ENCODE results near the gene KRABD2.

The KRABD2 gene

DNA sequence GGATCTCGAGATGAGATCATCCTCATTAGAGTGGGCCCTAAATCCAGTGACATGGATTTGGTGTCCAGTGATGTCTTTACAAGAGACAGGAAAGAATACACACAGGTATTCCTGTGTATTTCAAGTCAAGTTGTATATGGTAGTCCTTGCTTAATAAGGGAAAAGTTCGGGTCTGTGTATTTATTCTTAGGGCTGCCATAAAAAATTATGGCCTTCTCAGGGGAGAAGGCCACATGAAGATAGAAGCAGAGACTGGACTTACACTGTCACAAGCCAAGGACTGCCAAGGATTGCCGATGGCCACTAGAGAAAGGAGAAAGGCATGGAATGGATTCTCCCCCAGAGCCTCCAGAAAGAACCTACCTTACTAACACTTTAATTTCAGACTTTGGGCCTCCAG is 8.3 kb downstream of the KRABD2 start:
- intact Hi-C loops (cut with micrococcal nuclease) = no loop called here
- POLR2A ChIA-PET = no interaction called here
- Histone ChIP-seq H3K27me3 (ENCODE audit: insufficient read depth, low read length) (no peaks in the 10 kb centered on the region), H3K27ac (ENCODE audit: low read depth, low read length) (no peak overlapping the region), H4K20me1 (ENCODE audit: insufficient read depth) (no peaks in the 10 kb centered on the region), H3K4me2 (ENCODE audit: low read length) (no peak overlapping the region), H3K4me3 (replicated peaks in 1 of 2; ENCODE audit: low read depth in 1 of 2, low read length in 2 of 2) (no peak overlapping the region), H3K36me3 (ENCODE audit: control insufficient read depth in 1 of 2, insufficient read depth in 2 of 2, low read length in 2 of 2) (0 out of 4 replicates have a peak, but pooled peaks cover 0 to 2% of the 10 kb centered on the region in 2 experiments), H3K79me2 (ENCODE audit: insufficient read depth, low read length) (no peaks in the 10 kb centered on the region), H3K4me1 (ENCODE audit: control insufficient read depth in 1 of 2, insufficient read depth in 2 of 2, low read length in 2 of 2) (peaks cover 0 to 3% of the 10 kb centered on the region in 2 experiments; a peak in 1 of 4 replicates), H3K9me2 (ENCODE audit: insufficient read depth) (no peaks in the 10 kb centered on the region), H3K9me3 (ENCODE audit: control insufficient read depth in 1 of 2, insufficient read depth in 1 of 2, low read depth in 1 of 2, low read length in 2 of 2) (no peaks in the 10 kb centered on the region), H3K9ac (ENCODE audit: low read length) (no peak overlapping the region), H2AFZ (ENCODE audit: low read depth, low read length, poor library complexity, severe bottlenecking) (no peak overlapping the region)
- BruUV-seq (replicated peaks) = no TSS peak
- CTCF ChIA-PET = no interaction called here
- ATAC-seq = no peak
- RAD21 ChIA-PET (ENCODE audit: low non-redundant PET in 1 of 2, low total read pairs in 2 of 2, uncharacterized antibody in 2 of 2, unreplicated experiment in 2 of 2) = no interaction called here
- TF ChIP-seq FOSL1 (IDR thresholded peaks at IDR 0.05; ENCODE audit: low read depth) = no peak
- TF ChIP-seq POLR2AphosphoS5 (IDR thresholded peaks at IDR 0.05; ENCODE audit: low read depth, low read length) = no peak
- no peak for TF ChIP-seq ELF1 (IDR thresholded peaks at IDR 0.05; ENCODE audit: borderline replicate concordance, low read depth)
- no peak for TF ChIP-seq TCF7L2 (IDR thresholded peaks at IDR 0.05; ENCODE audit: borderline replicate concordance, extremely low read depth, insufficient read depth, insufficient read length)
- no peak for TF ChIP-seq SIN3A (IDR thresholded peaks at IDR 0.05; ENCODE audit: low read depth)
- no peak for TF ChIP-seq POLR2A (IDR thresholded peaks at IDR 0.05; ENCODE audit: borderline replicate concordance, extremely low read depth, insufficient read depth, insufficient read length)
- TF ChIP-seq, protein P1, sequence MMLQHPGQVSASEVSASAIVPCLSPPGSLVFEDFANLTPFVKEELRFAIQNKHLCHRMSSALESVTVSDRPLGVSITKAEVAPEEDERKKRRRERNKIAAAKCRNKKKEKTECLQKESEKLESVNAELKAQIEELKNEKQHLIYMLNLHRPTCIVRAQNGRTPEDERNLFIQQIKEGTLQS (IDR thresholded peaks at IDR 0.05) = no peak
- TF ChIP-seq, protein P2, sequence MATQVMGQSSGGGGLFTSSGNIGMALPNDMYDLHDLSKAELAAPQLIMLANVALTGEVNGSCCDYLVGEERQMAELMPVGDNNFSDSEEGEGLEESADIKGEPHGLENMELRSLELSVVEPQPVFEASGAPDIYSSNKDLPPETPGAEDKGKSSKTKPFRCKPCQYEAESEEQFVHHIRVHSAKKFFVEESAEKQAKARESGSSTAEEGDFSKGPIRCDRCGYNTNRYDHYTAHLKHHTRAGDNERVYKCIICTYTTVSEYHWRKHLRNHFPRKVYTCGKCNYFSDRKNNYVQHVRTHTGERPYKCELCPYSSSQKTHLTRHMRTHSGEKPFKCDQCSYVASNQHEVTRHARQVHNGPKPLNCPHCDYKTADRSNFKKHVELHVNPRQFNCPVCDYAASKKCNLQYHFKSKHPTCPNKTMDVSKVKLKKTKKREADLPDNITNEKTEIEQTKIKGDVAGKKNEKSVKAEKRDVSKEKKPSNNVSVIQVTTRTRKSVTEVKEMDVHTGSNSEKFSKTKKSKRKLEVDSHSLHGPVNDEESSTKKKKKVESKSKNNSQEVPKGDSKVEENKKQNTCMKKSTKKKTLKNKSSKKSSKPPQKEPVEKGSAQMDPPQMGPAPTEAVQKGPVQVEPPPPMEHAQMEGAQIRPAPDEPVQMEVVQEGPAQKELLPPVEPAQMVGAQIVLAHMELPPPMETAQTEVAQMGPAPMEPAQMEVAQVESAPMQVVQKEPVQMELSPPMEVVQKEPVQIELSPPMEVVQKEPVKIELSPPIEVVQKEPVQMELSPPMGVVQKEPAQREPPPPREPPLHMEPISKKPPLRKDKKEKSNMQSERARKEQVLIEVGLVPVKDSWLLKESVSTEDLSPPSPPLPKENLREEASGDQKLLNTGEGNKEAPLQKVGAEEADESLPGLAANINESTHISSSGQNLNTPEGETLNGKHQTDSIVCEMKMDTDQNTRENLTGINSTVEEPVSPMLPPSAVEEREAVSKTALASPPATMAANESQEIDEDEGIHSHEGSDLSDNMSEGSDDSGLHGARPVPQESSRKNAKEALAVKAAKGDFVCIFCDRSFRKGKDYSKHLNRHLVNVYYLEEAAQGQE (IDR thresholded peaks at IDR 0.05; ENCODE audit: low read depth) = no peak
- TF ChIP-seq YY1 (IDR thresholded peaks at IDR 0.05; ENCODE audit: extremely low read depth, insufficient replicate concordance, low read depth, low read length) = no peak
- TF ChIP-seq, protein P3, sequence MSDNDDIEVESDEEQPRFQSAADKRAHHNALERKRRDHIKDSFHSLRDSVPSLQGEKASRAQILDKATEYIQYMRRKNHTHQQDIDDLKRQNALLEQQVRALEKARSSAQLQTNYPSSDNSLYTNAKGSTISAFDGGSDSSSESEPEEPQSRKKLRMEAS (IDR thresholded peaks at IDR 0.05) = no peak
- no peak for TF ChIP-seq ZFX (IDR thresholded peaks at IDR 0.05)
- DNase-seq (ENCODE audit: low read depth, low spot score) = no peak
